ENCODE results near the gene AHDC1. TPM values are rescaled to one million over a fixed set of nuclear protein-coding genes. Genes with fewer than 3 reads are reported as not detected.

The AHDC1 gene
- total and polyA plus RNA-seq, 2 donors (not counting 1 experiment from before 2014, with no cell fraction given) = 4.2 to 6.9 TPM

DNA sequence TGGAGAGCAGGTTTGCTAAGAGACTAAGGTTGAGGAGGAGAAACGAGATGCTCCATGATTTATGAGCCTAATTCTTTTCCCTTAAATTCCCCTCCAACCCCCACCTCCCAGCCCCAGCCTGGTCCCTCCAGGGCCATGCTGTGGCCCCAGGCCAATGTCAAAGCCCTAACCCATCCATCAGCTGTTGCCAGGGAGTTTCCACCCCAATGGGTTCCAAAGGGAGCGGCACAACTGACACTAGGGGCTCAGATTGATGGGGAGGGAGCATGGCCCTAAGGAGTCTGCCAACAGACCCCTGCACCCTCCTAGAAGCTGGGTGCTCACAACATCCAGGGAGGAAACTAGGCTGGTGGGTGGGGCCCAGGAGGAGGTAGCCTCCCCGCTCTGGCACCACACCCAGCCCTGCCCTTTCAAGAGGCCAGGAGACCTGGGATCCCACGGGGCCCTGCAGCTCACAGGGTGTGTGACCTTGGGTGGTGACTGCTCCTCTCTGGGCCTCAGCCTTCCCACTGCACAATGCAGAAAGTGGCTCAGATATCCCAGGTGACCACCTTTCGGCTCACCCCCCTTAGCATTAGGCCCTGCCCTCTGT is 12.9 kb downstream of the AHDC1 start:
- peaks cover 70% of the 10 kb centered on the region for H3K79me2 ChIP-seq (ENCODE audit: control insufficient read depth, insufficient read depth, low read length)

GRCh38 chr1:27589841-27590426 is 14.0 kb downstream of the AHDC1 start:
- no peak overlapping the region for H2AFZ ChIP-seq (ENCODE audit: low read length)
- no peaks in the 10 kb centered on the region for H4K20me1 ChIP-seq (ENCODE audit: control insufficient read depth, extremely low read depth, insufficient read depth, low read length)
- H3K4me2 ChIP-seq (ENCODE audit: extremely low read depth, insufficient read depth, low read length) = no peak overlapping the region
- peak overlapping the region; percentile 0 for H3K27ac ChIP-seq (ENCODE audit: insufficient read depth, low read length)
- no peak overlapping the region for H3K4me3 ChIP-seq (replicated peaks in 1 of 4; ENCODE audit: control extremely low read depth in 1 of 4, insufficient read depth in 1 of 4, low read depth in 3 of 4, low read length in 4 of 4)
- TF ChIP-seq EZH2 (IDR thresholded peaks at IDR 0.05; ENCODE audit: low read length, missing control alignments) (no peak), CTCF (conservative IDR thresholded peaks at IDR 0.05 in 1 of 2, IDR thresholded peaks at IDR 0.05 in 1 of 2; ENCODE audit: low read depth in 1 of 2, low read length in 2 of 2) (no peak)
- peak overlapping the region; percentile 12 for H3K9ac ChIP-seq (ENCODE audit: insufficient read depth, low read length)
- H3K9me3 ChIP-seq (ENCODE audit: control insufficient read depth, insufficient read depth, low read depth, low read length) = no peaks in the 10 kb centered on the region
- peaks cover 49% of the 10 kb centered on the region for H3K4me1 ChIP-seq (ENCODE audit: control insufficient read depth, extremely low read depth, insufficient read depth, low read length)
- DNase-seq (ENCODE audit: low read depth in 2 of 2) = peak; percentile 57 to 62
- peaks cover 6% of the 10 kb centered on the region for H3K36me3 ChIP-seq (ENCODE audit: control insufficient read depth, insufficient read depth, low read length)
- no peaks in the 10 kb centered on the region for H3K27me3 ChIP-seq (ENCODE audit: control insufficient read depth, insufficient read depth, low read length)
- peaks cover 66% of the 10 kb centered on the region for H3K79me2 ChIP-seq (ENCODE audit: control insufficient read depth, insufficient read depth, low read length)

More for the DNA sequence above, 12.9 kb downstream of the AHDC1 start:
- peaks cover 59% of the 10 kb centered on the region for H3K4me1 ChIP-seq (ENCODE audit: control insufficient read depth, extremely low read depth, insufficient read depth, low read length)
- TF ChIP-seq EZH2 (IDR thresholded peaks at IDR 0.05; ENCODE audit: low read length, missing control alignments) (no peak), CTCF (conservative IDR thresholded peaks at IDR 0.05 in 1 of 2, IDR thresholded peaks at IDR 0.05 in 1 of 2; ENCODE audit: low read depth in 1 of 2, low read length in 2 of 2) (no peak)
- no peak overlapping the region for H3K9ac ChIP-seq (ENCODE audit: insufficient read depth, low read length)
- H4K20me1 ChIP-seq (ENCODE audit: control insufficient read depth, extremely low read depth, insufficient read depth, low read length) = no peaks in the 10 kb centered on the region
- peaks cover 8% of the 10 kb centered on the region for H3K36me3 ChIP-seq (ENCODE audit: control insufficient read depth, insufficient read depth, low read length)
- no peak overlapping the region for H2AFZ ChIP-seq (ENCODE audit: low read length)
- H3K4me2 ChIP-seq (ENCODE audit: extremely low read depth, insufficient read depth, low read length) = no peak overlapping the region
- DNase-seq (ENCODE audit: low read depth in 2 of 2) = no peak
- no peak overlapping the region for H3K27ac ChIP-seq (ENCODE audit: insufficient read depth, low read length)
- H3K27me3 ChIP-seq (ENCODE audit: control insufficient read depth, insufficient read depth, low read length) = no peaks in the 10 kb centered on the region
- no peak overlapping the region for H3K4me3 ChIP-seq (replicated peaks in 1 of 4; ENCODE audit: control extremely low read depth in 1 of 4, insufficient read depth in 1 of 4, low read depth in 3 of 4, low read length in 4 of 4)
- no peaks in the 10 kb centered on the region for H3K9me3 ChIP-seq (ENCODE audit: control insufficient read depth, insufficient read depth, low read depth, low read length)

- DNase-seq (ENCODE audit: low read depth in 2 of 2) = no peak
- Histone ChIP-seq H3K27me3 (ENCODE audit: control insufficient read depth, insufficient read depth, low read length) (no peaks in the 10 kb centered on the region), H3K27ac (ENCODE audit: insufficient read depth, low read length) (peak overlapping the region; percentile 0), H3K9me3 (ENCODE audit: control insufficient read depth, insufficient read depth, low read depth, low read length) (no peaks in the 10 kb centered on the region), H3K4me2 (ENCODE audit: extremely low read depth, insufficient read depth, low read length) (no peak overlapping the region), H3K4me1 (ENCODE audit: control insufficient read depth, extremely low read depth, insufficient read depth, low read length) (peaks cover 44% of the 10 kb centered on the region), H3K9ac (ENCODE audit: insufficient read depth, low read length) (no peak overlapping the region), H3K36me3 (ENCODE audit: control insufficient read depth, insufficient read depth, low read length) (peaks cover 6% of the 10 kb centered on the region), H4K20me1 (ENCODE audit: control insufficient read depth, extremely low read depth, insufficient read depth, low read length) (no peaks in the 10 kb centered on the region), H2AFZ (ENCODE audit: low read length) (no peak overlapping the region), H3K79me2 (ENCODE audit: control insufficient read depth, insufficient read depth, low read length) (peaks cover 64% of the 10 kb centered on the region), H3K4me3 (replicated peaks in 1 of 4; ENCODE audit: control extremely low read depth in 1 of 4, insufficient read depth in 1 of 4, low read depth in 3 of 4, low read length in 4 of 4) (no peak overlapping the region)
- no peak for TF ChIP-seq EZH2 (IDR thresholded peaks at IDR 0.05; ENCODE audit: low read length, missing control alignments)
- no peak for TF ChIP-seq CTCF (conservative IDR thresholded peaks at IDR 0.05 in 1 of 2, IDR thresholded peaks at IDR 0.05 in 1 of 2; ENCODE audit: low read depth in 1 of 2, low read length in 2 of 2)
Observed at GRCh38 chr1:27589441-27589840, 14.5 kb downstream of the AHDC1 start.

Measured in fibroblast of lung (primary cell).